Panc1 (cell line): ENCODE data around the gene CDCA3. TPM values are rescaled to one million over a fixed set of nuclear protein-coding genes. Genes with fewer than 3 reads are reported as not detected.
"Not testable (repeated sequence)": the region's sequence is repeated elsewhere in the genome, so short reads cannot be mapped to it uniquely, and the experiment has no call there.

ENCODE experiments used
- ATAC-seq: fragments of 200-7000 bp; cut with Tn5 transposase; 2 replicates; pipeline ENCODE4 v1.9.1; 2020; ENCODE audit warnings: mild to moderate bottlenecking, moderate library complexity
- BruUV-seq: library from RNA; stranded (reverse); fragments of 400-500 nt; replicated peaks from 2 replicates; lab custom pipeline; 2021; lab: Mats Ljungman, UMichigan
- CTCF ChIA-PET: fragments of 300-600 bp; sonication (Branson Sonifier 250); formaldehyde crosslinking; loops from one replicate; lab custom pipeline; 2022; ENCODE audit warnings: antibody characterized with exemption; lab: Charles Lee
- POLR2A ChIA-PET: fragments of 300-600 bp; sonication (Branson Sonifier 250); formaldehyde crosslinking; loops from one replicate; lab custom pipeline; 2022; ENCODE audit warnings: antibody characterized with exemption; lab: Charles Lee
- DNase-seq: peaks from one replicate; pipeline ENCODE4 v3.0.0-alpha.2; 2010; ENCODE audit warnings: low read depth, low spot score
- H3K27ac ChIP-seq: 2 replicates; pipeline ENCODE4 v1.5.1; 2011; ENCODE audit warnings: mild to moderate bottlenecking, low read length, inconsistent platforms
- H3K27me3 ChIP-seq: fragments of 200-500 bp; sonication (Bioruptor generic); 2 replicates; pipeline ENCODE4 v1.6.0; 2014; ENCODE audit warnings: low read length, inconsistent platforms; ENCODE audit not compliant: control insufficient read depth, insufficient read depth
- H3K36me3 ChIP-seq: fragments of 200-500 bp; sonication (Bioruptor generic); 2 replicates; pipeline ENCODE4 v1.5.1; 2014; ENCODE audit warnings: inconsistent platforms, mild to moderate bottlenecking, low read length, moderate library complexity; ENCODE audit not compliant: control insufficient read depth, insufficient read depth
- H3K4me1 ChIP-seq: 2 replicates; pipeline ENCODE4 v1.5.1; 2011; ENCODE audit warnings: inconsistent platforms, mild to moderate bottlenecking, low read length, moderate library complexity; ENCODE audit not compliant: control insufficient read depth, insufficient read depth
- H3K4me3 ChIP-seq, 2 experiments: 2 replicates each; pipeline ENCODE4 v1.5.1; 2011 to 2012; ENCODE audit warnings: low read depth in 2 of 2, low read length in 2 of 2, mild to moderate bottlenecking in 2 of 2, inconsistent platforms in 1 of 2, moderate library complexity in 1 of 2
- H3K9me3 ChIP-seq: fragments of 200-500 bp; sonication (Bioruptor generic); 2 replicates; pipeline ENCODE4 v1.5.1; 2014; ENCODE audit warnings: low read depth, mild to moderate bottlenecking, inconsistent platforms, low read length, moderate library complexity; ENCODE audit not compliant: control insufficient read depth, insufficient read depth
- CTCF ChIP-seq: fragments of 450-650 bp; IDR thresholded peaks from 2 replicates; pipeline ENCODE4 v1.5.1; 2017; ENCODE audit warnings: mild to moderate bottlenecking
- POLR2AphosphoS5 ChIP-seq: IDR thresholded peaks from 2 replicates; pipeline ENCODE4 v1.6.1; 2012; ENCODE audit warnings: mild to moderate bottlenecking, low read depth, low read length, moderate library complexity
- REST ChIP-seq, 2 experiments: IDR thresholded peaks; 2 replicates each; pipeline ENCODE4 v1.6.1; 2011 to 2012; ENCODE audit warnings: low read depth in 2 of 2, control low read depth in 1 of 2, low read length in 1 of 2, mild to moderate bottlenecking in 1 of 2, moderate library complexity in 1 of 2; ENCODE audit not compliant: insufficient read depth in 1 of 2
- SIN3A ChIP-seq: IDR thresholded peaks from 2 replicates; pipeline ENCODE4 v1.6.1; 2012; ENCODE audit warnings: low read depth, mild to moderate bottlenecking, low read length, moderate library complexity, borderline replicate concordance; ENCODE audit not compliant: insufficient read depth
- TCF7L2 ChIP-seq: IDR thresholded peaks from 2 replicates; pipeline ENCODE4 v1.6.1; 2011; ENCODE audit warnings: mild to moderate bottlenecking, low read depth, low read length, inconsistent platforms
- in situ Hi-C: cut with HindIII; loops from 2 replicates; pipeline ENCODE4 v1.10.0; 2016; ENCODE audit warnings: low sequenced_read_pairs, low pct_unique_long_range_greater_than_20kb
- intact Hi-C: fragments of 100-400 bp; cut with micrococcal nuclease; formaldehyde crosslinking; loops from one replicate; pipeline ENCODE4 v1.10.0; 2022; ENCODE audit not compliant: unreplicated experiment
- total RNA-seq: library from RNA; stranded (reverse); gene quantifications from one replicate; pipeline ENCODE4 v1.2.1, GENCODE V29; 2021; ENCODE audit not compliant: unreplicated experiment

Gene CDCA3
- total RNA-seq, 1 experiment from 2014 or later, result 59.0 TPM

GRCh38 chr12:6890789-6891645 lies 39.9 kb upstream of the CDCA3 start:
- POLR2A ChIA-PET, result interaction anchor here (0.6 to 1.0 kb wide), 2 partner anchors 19 to 172 kb away, joined by 3 read pairs; no protein-coding TSS in a partner anchor

GRCh38 chr12:6889775-6890573 lies 38.9 kb upstream of the CDCA3 start:
- in situ Hi-C loops, H3K4me3 ChIP-seq, POLR2A ChIA-PET, intact Hi-C loops, CTCF ChIA-PET, BruUV-seq, H3K27me3 ChIP-seq, ATAC-seq, H3K4me1 ChIP-seq, H3K36me3 ChIP-seq, DNase-seq, H3K9me3 ChIP-seq: not testable (repeated sequence)
- peak overlapping the region; percentile 95 for H3K27ac ChIP-seq

More at GRCh38 chr12:6890789-6891645, 39.9 kb upstream of the CDCA3 start:
- TF ChIP-seq POLR2AphosphoS5 (peak; percentile 84), TCF7L2 (peak; percentile 37; the same call in 1 of the 2 replicates), CTCF (peak; percentile 93), REST (IDR thresholded peaks at IDR 0.05; ENCODE audit: insufficient read depth in 1 of 2, low read depth in 2 of 2, low read length in 1 of 2) (no peak), SIN3A (peak; percentile 69; the same call in 1 of the 2 replicates)
- CTCF ChIA-PET, result interaction anchor here (0.5 to 1.0 kb wide), 3 partner anchors 18 to 53 kb away, joined by 4 to 6 read pairs (median 4); partner anchors contain the start of genes C12orf57 and SPSB2
- no peaks in the 10 kb centered on the region for H3K27me3 ChIP-seq
- no peak for DNase-seq
- peak overlapping the region; percentile 49 to 76 for H3K4me3 ChIP-seq
- H3K27ac ChIP-seq, result peak overlapping the region; percentile 95
- H3K4me1 ChIP-seq, result 0 out of 2 replicates have a peak, but pooled peaks cover 4% of the 10 kb centered on the region
- intact Hi-C loops (no loop called here), in situ Hi-C loops (no loop called here)
- H3K36me3 ChIP-seq, result no peaks in the 10 kb centered on the region
- H3K9me3 ChIP-seq, result no peaks in the 10 kb centered on the region
- no TSS peak for BruUV-seq
- peak; percentile 98 for ATAC-seq

- intact Hi-C loops, H3K4me3 ChIP-seq, H3K4me1 ChIP-seq, CTCF ChIA-PET, H3K27ac ChIP-seq, H3K9me3 ChIP-seq, BruUV-seq, H3K27me3 ChIP-seq, DNase-seq, H3K36me3 ChIP-seq, POLR2A ChIA-PET, ATAC-seq, in situ Hi-C loops: not testable (repeated sequence)
Observed at GRCh38 chr12:6888794-6889193, 37.7 kb upstream of the CDCA3 start.
